GM23248 (cell line): Measurements from ENCODE around the gene PLCB4. TPM values are rescaled to one million over a fixed set of nuclear protein-coding genes. Genes with fewer than 3 reads are reported as not detected.

Experiments
- DNase-seq: peaks from one replicate; pipeline ENCODE4 v3.0.0-alpha.2; 2015
- H2AFZ ChIP-seq: fragments of 200-600 bp; sonication (generic); 2 replicates; pipeline ENCODE4 v1.6.1; 2016; ENCODE audit warnings: antibody characterized with exemption
- H3F3A ChIP-seq: fragments of 200-600 bp; sonication (generic); 2 replicates; pipeline ENCODE4 v1.6.1; 2016; ENCODE audit warnings: mild to moderate bottlenecking, antibody characterized with exemption, mixed run types; ENCODE audit not compliant: insufficient read depth
- H3K27ac ChIP-seq: fragments of 200-600 bp; sonication (generic); 2 replicates; pipeline ENCODE4 v1.5.1; 2016; ENCODE audit warnings: mild to moderate bottlenecking
- H3K27me3 ChIP-seq: fragments of 200-600 bp; sonication (generic); replicated peaks from 2 replicates; pipeline ENCODE4 v1.6.1; 2016; ENCODE audit warnings: mild to moderate bottlenecking; ENCODE audit not compliant: insufficient read depth
- H3K36me3 ChIP-seq: fragments of 200-600 bp; sonication (generic); 2 replicates; pipeline ENCODE4 v1.6.1; 2016; ENCODE audit warnings: low read depth, mild to moderate bottlenecking
- H3K4me1 ChIP-seq: fragments of 200-600 bp; sonication (generic); 2 replicates; pipeline ENCODE4 v1.6.1; 2016; ENCODE audit warnings: mild to moderate bottlenecking; ENCODE audit not compliant: insufficient read depth
- H3K4me2 ChIP-seq: fragments of 200-600 bp; sonication (generic); one replicate; pipeline ENCODE4 v1.6.1; 2016; ENCODE audit warnings: mild to moderate bottlenecking; ENCODE audit not compliant: unreplicated experiment
- H3K4me3 ChIP-seq: fragments of 200-600 bp; sonication (generic); 2 replicates; pipeline ENCODE4 v1.5.1; 2016; ENCODE audit warnings: mild to moderate bottlenecking
- H3K79me2 ChIP-seq: fragments of 200-600 bp; sonication (generic); 2 replicates; pipeline ENCODE4 v1.6.1; 2016; ENCODE audit warnings: mild to moderate bottlenecking; ENCODE audit not compliant: insufficient read depth
- H3K9ac ChIP-seq: fragments of 200-600 bp; sonication (generic); 2 replicates; pipeline ENCODE4 v1.6.1; 2016; ENCODE audit warnings: mild to moderate bottlenecking
- H3K9me2 ChIP-seq: fragments of 200-600 bp; sonication (generic); 2 replicates; pipeline ENCODE4 v1.6.1; 2016; ENCODE audit warnings: mixed run types, mild to moderate bottlenecking, moderate library complexity; ENCODE audit not compliant: insufficient read depth
- H3K9me3 ChIP-seq: fragments of 200-600 bp; sonication (generic); one replicate; pipeline ENCODE4 v1.6.1; 2017; ENCODE audit warnings: low read depth
- H4K20me1 ChIP-seq: fragments of 200-600 bp; sonication (generic); 2 replicates; pipeline ENCODE4 v1.6.0; 2016; ENCODE audit not compliant: insufficient read depth
- EZH2 ChIP-seq: fragments of 200-600 bp; sonication (generic); IDR thresholded peaks from 2 replicates; pipeline ENCODE4 v1.6.1; 2018; ENCODE audit warnings: antibody characterized with exemption, mild to moderate bottlenecking; ENCODE audit not compliant: insufficient read depth, poor library complexity, severe bottlenecking
- EZH2phosphoT487 ChIP-seq: fragments of 200-600 bp; sonication (generic); IDR thresholded peaks from 2 replicates; pipeline ENCODE4 v1.6.1; 2018; ENCODE audit warnings: antibody characterized with exemption, moderate library complexity, mild to moderate bottlenecking, low read depth; ENCODE audit not compliant: insufficient read depth
- WGBS, 2 experiments: methylation state at CpG; one replicate each; pipeline ENCODE4 v1.1.6; 2015 to 2017; ENCODE audit warnings: low lambda C conversion rate in 2 of 2, low coverage in 1 of 2; ENCODE audit errors: missing lambda C conversion rate in 2 of 2; 5-methylcytosine and 5-hydroxymethylcytosine counted together
- in situ Hi-C: fragments of 300-500 bp; cut with MboI; formaldehyde crosslinking; loops from 2 replicates; pipeline ENCODE4 v1.15.0; 2020
- polyA plus RNA-seq: library from polyadenylated mRNA; unstranded; fragments of >200 nt; fragmentation: Nextera tagmentation; extraction: Ambion mirVana; gene quantifications from 2 replicates; pipeline ENCODE4 v1.2.1, GENCODE V29; 2016
- total RNA-seq: library from RNA; depleted of rRNA; stranded (reverse); fragments of >200 nt; shearing (Covaris generic); gene quantifications from 2 replicates; pipeline ENCODE4 v1.2.3, GENCODE V29; 2014

The PLCB4 gene
- total and polyA plus RNA-seq, 2 experiments from 2014 or later = 5.0 to 9.5 TPM

- H3K27me3 ChIP-seq = no peaks in the 10 kb centered on the region
- no peaks in the 10 kb centered on the region for H3K4me1 ChIP-seq
- no peaks in the 10 kb centered on the region for H3K9me3 ChIP-seq
- no peak overlapping the region for H2AFZ ChIP-seq
- no peak overlapping the region for H3K9ac ChIP-seq
- no peaks in the 10 kb centered on the region for H3K9me2 ChIP-seq
- no peak overlapping the region for H3K4me2 ChIP-seq
- in situ Hi-C loops = no loop called here
- no peak overlapping the region for H3K4me3 ChIP-seq
- no peaks in the 10 kb centered on the region for H4K20me1 ChIP-seq
- TF ChIP-seq EZH2 = no peak
- TF ChIP-seq EZH2phosphoT487 = no peak
- no peaks in the 10 kb centered on the region for H3K36me3 ChIP-seq
- no peaks in the 10 kb centered on the region for H3F3A ChIP-seq
- H3K79me2 ChIP-seq = no peaks in the 10 kb centered on the region
- 76 to 89% methylated on average over 1 of the region's 1 CpG for WGBS, 2 experiments
- DNase-seq = no peak
- no peak overlapping the region for H3K27ac ChIP-seq
Measured at GRCh38 chr20:9250511-9250910, 181.6 kb downstream of the PLCB4 start.

- Histone ChIP-seq H2AFZ (no peak overlapping the region), H3K9me2 (no peaks in the 10 kb centered on the region), H3K4me1 (no peaks in the 10 kb centered on the region), H3K79me2 (no peaks in the 10 kb centered on the region), H3K4me2 (no peak overlapping the region), H3K4me3 (no peak overlapping the region), H3K27ac (no peak overlapping the region), H4K20me1 (no peaks in the 10 kb centered on the region), H3K36me3 (no peaks in the 10 kb centered on the region), H3K9me3 (no peaks in the 10 kb centered on the region), H3F3A (no peaks in the 10 kb centered on the region), H3K9ac (no peak overlapping the region), H3K27me3 (no peaks in the 10 kb centered on the region)
- no peak for DNase-seq
- 73 to 78% methylated on average over 4 of the region's 4 CpGs for WGBS, 2 experiments
- in situ Hi-C loops = no loop called here
- TF ChIP-seq EZH2phosphoT487 = no peak
- no peak for TF ChIP-seq EZH2
Measured at GRCh38 chr20:9253006-9253539, 184.2 kb downstream of the PLCB4 start.

- Histone ChIP-seq H3K4me3 (no peak overlapping the region), H3K36me3 (no peaks in the 10 kb centered on the region), H3K9me3 (no peaks in the 10 kb centered on the region), H3K4me2 (no peak overlapping the region), H3K79me2 (no peaks in the 10 kb centered on the region), H3K4me1 (no peaks in the 10 kb centered on the region), H4K20me1 (no peaks in the 10 kb centered on the region), H3F3A (no peaks in the 10 kb centered on the region), H2AFZ (no peak overlapping the region), H3K27me3 (no peaks in the 10 kb centered on the region), H3K9me2 (no peaks in the 10 kb centered on the region), H3K27ac (no peak overlapping the region), H3K9ac (no peak overlapping the region)
- DNase-seq = no peak
- 93 to 95% methylated on average over 1 of the region's 1 CpG for WGBS, 2 experiments
- no peak for TF ChIP-seq EZH2phosphoT487
- no peak for TF ChIP-seq EZH2
- in situ Hi-C loops = no loop called here
Measured at GRCh38 chr20:9255171-9255570, 186.3 kb downstream of the PLCB4 start.

GRCh38 chr20:9256393-9256792, 187.5 kb downstream of the PLCB4 start:
- TF ChIP-seq EZH2 (no peak), EZH2phosphoT487 (no peak)
- DNase-seq = no peak
- in situ Hi-C loops = no loop called here

GRCh38 chr20:9258901-9259300, 190.0 kb downstream of the PLCB4 start:
- no peaks in the 10 kb centered on the region for H3K9me2 ChIP-seq
- H3K9me3 ChIP-seq = no peaks in the 10 kb centered on the region
- H4K20me1 ChIP-seq = no peaks in the 10 kb centered on the region
- no peak overlapping the region for H3K4me3 ChIP-seq
- no peak for DNase-seq
- H3K36me3 ChIP-seq = no peaks in the 10 kb centered on the region
- no peak overlapping the region for H2AFZ ChIP-seq
- H3K27ac ChIP-seq = no peak overlapping the region
- TF ChIP-seq EZH2 = no peak
- no peak for TF ChIP-seq EZH2phosphoT487
- no peaks in the 10 kb centered on the region for H3K27me3 ChIP-seq
- 92 to 96% methylated on average over 1 of the region's 1 CpG for WGBS, 2 experiments
- H3K79me2 ChIP-seq = no peaks in the 10 kb centered on the region
- H3F3A ChIP-seq = no peaks in the 10 kb centered on the region
- no peak overlapping the region for H3K4me2 ChIP-seq
- in situ Hi-C loops = no loop called here
- no peak overlapping the region for H3K9ac ChIP-seq
- H3K4me1 ChIP-seq = no peaks in the 10 kb centered on the region

More at GRCh38 chr20:9256393-9256792, 187.5 kb downstream of the PLCB4 start:
- Histone ChIP-seq H3K9ac (no peak overlapping the region), H3K4me3 (no peak overlapping the region), H3K4me1 (no peaks in the 10 kb centered on the region), H3K36me3 (no peaks in the 10 kb centered on the region), H3F3A (no peaks in the 10 kb centered on the region), H3K79me2 (no peaks in the 10 kb centered on the region), H3K27ac (no peak overlapping the region), H3K27me3 (no peaks in the 10 kb centered on the region), H3K9me3 (no peaks in the 10 kb centered on the region), H3K9me2 (no peaks in the 10 kb centered on the region), H3K4me2 (no peak overlapping the region), H4K20me1 (no peaks in the 10 kb centered on the region), H2AFZ (no peak overlapping the region)
- 62 to 75% methylated on average over 3 of the region's 3 CpGs for WGBS, 2 experiments
